Measurements from ENCODE around the gene FAM9C.
"Not testable (repeated sequence)": the region's sequence is repeated elsewhere in the genome, so short reads cannot be mapped to it uniquely, and the experiment has no call there.

Gene FAM9C

DNA sequence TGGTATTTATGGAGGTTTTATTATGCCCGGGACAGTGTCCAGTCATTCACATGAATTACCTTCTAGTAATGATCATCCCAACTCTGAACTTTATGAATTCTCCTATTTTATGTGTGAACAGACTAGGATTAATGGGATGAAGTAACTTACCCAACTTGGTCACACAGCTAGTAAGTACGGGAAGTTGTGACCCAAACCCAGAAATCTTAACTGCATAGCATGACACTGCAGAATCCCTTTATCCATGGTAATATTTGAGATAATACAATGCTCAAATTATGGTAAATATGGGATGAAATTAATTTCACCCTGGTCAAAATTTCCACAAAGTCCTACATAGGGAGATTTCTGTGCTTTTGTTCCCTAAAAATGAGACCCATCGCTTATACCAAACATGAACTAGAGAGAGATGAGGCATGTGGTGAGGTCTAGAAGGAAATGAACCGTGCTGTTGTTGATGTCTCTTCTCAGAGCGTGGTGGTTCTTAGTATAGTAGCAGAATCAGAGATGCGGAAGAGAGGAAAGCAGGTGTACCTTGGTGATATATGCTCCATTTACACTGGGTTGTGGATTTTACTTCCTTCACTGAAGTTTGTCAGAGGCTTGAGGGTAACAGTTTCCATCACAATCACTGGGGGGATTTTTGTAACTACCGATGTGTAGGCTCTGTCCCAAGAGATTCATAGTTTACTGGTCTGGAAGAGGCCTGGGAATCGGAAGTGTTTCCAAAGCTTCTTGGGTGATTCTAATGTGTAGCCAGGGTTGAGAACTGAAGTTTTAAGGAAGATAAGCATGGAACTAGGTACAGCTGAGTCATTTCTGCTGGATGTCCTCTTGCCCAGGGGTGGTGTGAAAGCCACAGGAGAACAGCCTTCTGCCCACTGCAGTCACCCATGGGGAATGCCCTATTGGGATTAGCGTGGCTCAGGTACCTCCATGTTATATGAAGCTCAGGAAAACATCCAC is 30.2 kb upstream of the FAM9C start:
- DNase-seq, result no peak

DNA sequence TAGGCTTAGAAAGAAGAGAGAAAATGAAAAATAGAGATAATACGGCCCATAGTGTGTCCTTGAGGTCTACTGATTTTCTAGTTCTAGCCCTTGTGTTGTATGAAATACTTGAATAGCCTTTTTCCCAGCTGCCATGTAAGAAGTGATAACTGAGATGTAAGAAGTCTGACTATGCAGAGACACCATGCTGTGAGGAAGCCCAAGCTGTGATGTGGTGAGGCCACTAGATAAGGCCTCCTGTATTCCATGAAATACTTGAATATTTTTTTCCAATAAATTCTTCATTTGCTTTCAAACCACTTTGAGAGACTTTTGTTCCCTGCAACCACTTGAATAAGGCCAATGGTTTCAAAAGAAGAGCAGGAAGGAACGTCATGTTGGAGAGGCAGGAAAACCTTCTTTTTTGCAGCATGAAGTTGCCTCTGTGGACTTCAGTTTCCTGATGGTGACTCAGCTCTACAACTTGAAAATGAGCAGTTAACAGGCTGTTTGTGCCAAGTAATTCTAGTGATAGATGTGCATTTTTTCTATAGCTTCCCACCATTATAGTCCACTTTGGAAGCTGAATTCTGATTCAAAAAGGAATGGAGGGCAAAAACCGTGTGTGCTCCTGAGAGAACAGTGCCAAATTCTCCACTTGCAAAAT is 25.5 kb upstream of the FAM9C start:
- DNase-seq, result no peak

DNA sequence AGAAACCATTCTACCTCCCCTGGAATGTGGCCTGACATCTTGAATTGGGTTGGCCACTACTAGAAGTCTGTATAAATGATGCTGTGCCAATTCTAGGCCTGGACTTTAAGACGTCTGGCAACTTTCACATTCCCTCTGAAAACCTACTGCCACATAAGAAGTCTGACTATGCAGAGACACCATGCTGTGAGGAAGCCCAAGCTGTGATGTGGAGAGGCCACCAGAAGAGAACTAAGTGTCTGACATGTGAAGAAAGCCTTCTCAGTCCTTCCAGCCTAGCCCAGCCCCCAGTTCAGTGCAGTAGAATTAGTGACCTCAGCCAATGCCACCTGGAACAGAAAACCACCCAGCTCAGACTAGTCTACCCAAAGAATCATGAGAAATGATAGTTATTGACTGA is 24.2 kb upstream of the FAM9C start:
- no peak for DNase-seq

DNA sequence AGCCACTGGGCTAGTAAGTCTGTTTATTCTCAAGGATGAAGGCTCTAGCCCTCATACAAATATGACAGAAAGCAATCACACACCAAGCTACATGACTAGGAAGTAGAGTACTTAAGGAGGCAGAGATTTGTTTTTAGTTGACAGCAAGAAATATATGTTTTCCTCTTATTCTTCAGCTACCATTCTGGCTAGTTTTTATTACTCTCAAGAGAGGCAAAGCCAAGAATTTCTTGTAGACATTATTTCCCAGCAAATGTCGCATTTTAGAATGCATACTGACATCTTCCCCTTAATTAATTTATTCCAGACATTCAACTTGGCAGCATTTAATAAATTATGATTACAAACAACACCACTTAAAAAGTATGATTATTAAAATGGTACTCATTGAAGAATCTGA is 23.4 kb upstream of the FAM9C start:
- no peak for DNase-seq

DNA sequence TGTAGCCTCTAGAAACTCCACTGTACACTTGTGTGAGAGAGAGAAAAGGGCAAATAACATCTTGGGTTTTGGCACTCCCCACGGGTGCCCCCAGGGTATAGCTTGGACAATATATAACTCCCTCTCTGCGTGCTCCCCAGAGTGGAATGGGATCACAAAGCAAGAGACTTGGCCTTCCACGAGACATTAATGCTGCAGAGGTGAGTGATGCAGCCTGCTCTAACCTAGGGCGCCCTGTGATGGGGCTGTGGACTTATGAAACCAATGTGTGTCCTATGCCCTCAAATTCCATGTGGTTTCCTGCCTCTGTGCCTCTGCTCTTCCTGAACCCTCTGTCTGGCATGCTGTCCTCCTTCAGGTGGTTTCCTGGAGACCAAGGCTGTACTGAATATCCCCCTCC is 22.0 kb upstream of the FAM9C start:
- no peak for DNase-seq

DNA sequence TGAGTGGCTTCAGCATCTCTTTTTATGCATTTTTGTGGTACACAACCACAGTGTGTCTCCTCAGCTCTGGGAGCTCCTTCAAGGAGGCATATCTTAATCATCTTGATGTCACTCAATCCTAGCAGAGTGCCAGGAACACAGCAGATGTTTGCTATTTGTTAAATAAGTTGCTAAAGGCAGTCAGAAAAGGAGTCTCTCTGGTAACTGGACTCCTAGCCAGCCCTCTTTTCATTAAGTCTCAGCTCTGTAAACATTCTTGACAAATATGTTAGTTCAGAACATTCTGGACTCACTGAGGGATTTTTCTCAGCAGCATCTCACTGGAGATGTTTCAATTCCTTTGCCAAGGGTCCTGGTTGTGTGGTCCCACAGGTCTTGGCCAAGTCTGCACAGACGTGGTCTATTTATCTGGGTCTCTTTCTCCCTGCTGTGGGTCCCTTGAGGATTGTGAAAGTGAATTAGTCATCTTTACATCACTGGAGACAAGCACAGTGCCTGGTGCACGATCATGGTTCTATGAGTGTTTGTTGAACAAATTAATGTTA is 20.3 kb upstream of the FAM9C start:
- no peak for DNase-seq

DNA sequence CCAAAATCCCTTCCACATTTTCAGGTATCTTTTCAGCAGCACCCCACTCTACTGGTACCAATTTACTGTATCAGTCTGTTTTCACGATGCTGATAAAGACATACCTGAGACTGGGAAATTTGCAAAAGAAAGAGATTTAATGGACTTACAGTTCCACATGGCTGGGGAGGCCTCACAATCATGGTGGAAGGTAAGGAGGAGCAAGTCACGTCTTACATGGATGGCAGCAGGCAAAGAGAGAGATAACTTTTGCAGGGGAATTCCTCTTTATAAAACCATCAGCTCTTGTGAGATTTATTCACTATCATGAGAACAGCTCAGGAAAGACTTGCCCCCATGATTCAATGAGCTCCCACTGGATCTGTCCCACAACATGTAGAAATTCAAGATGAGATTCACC is 18.7 kb upstream of the FAM9C start:
- DNase-seq, result not testable (repeated sequence)

DNA sequence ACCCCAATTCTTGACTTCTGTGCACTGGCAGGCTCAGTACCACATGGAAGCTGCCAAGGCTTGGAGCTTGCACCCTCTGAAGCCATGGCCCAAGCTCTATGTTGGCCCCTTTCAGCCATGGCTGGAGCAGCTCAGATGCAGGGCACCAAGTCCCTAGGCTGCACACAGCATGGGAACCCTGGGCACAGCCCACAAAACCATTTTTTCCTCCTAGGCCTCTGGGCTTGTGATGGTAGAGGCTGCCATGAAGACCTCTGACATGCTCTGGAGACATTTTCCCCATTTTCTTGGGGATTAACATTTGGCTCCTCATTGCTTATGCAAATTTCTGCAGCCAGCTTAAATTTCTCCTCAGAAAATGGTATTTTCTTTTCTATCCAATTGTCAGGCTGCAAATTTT is 17.9 kb upstream of the FAM9C start:
- not testable (repeated sequence) for DNase-seq

DNA sequence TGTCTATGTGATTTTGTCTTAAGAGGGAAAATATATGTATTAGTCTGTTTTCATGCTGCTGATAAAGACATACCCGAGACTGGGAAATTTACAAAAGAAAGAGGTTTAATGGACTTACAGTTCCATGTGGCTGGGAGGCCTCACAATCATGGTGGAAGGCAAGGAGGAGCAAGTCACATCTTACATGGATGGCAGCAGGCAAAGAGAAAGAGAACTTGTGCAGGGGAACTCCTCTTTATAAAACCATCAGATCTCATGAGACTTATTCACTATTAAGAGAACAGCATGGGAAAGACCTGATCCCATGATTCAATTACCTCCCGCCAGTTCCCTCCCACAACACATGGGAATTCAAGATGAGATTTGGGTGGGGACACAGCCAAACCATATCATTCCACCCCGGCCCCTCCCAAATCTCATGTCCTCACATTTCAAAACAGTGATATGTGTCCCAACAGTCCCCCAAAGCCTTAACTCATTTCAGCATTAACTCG is 16.8 kb upstream of the FAM9C start:
- not testable (repeated sequence) for DNase-seq

DNA sequence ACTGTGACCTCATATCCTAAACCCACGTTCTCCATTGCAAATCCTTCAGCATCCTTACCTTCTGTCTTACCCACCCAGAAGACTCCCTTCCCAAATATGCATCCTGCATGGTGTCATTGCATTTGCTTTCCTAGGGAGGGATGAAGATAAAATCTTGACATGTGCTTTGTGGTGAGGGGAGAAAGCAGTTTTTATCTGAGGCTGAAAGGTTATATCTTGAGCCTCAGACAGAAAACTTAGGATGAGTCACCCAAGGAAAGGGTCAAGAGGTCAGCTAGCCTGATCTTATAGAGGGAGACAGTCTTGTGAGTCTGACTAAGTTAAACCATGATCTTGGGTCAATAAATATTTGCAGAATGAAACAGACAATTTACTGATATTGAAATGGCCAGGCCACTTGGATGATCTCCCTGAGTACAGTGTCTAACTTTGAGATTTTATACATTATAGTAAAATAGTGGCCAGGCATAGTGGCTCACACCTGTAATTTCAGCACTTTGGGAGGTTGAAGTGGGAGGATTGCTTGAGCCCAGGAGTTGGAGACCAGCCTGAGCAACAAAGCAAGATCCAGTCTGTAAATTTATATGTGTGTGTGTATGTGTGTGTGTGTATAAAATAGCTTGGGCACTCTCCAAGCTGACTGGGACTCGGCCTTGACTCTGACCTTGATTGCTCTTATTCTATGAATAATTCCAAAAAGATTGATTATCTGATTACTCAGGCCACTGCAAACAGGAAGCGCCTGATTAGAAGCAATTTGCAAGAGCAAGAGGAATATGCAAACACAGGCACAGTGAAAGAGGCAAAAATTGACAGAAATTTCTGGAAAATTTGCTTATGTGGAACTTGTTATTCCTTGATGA is 15.4 kb upstream of the FAM9C start:
- peak; percentile 1 for DNase-seq

DNA sequence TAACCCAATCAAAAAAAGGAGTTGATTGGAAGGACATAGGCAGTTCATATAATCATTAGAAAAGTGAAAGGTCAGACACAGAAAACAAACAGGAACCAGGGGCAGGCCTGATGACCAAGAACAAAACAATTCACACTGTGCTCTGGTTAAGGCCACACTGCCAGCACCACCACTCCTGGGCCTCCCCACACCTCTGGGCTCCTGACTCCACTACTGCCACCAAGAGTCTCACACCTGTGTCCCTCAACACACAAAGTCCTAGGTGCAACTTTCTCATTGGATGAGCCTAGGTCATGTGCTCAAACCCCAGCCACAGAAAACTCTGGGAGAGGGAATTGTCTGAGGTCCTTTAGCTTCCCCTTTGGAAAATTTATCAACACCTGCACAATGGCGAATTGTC is 11.1 kb upstream of the FAM9C start:
- DNase-seq, result no peak

DNA sequence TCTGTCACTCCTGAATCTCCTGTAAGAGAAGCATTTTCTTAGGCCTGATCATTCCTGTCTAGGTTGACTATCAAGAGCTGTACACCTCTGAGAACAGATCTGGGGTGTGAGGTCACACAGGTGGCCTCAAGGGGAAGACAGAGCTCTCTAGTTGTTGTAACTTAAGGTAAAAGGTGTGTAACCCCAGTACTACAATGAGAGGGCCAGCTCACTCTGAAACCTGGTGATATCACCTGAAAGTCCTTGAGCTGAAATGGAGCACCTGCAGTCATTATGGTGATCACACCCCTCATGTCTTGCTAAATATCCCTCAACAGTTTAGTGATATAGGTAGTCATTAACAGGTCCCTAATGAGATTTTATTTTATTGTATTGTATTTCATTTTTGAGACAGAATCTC is 8.8 kb upstream of the FAM9C start:
- DNase-seq, result no peak

DNA sequence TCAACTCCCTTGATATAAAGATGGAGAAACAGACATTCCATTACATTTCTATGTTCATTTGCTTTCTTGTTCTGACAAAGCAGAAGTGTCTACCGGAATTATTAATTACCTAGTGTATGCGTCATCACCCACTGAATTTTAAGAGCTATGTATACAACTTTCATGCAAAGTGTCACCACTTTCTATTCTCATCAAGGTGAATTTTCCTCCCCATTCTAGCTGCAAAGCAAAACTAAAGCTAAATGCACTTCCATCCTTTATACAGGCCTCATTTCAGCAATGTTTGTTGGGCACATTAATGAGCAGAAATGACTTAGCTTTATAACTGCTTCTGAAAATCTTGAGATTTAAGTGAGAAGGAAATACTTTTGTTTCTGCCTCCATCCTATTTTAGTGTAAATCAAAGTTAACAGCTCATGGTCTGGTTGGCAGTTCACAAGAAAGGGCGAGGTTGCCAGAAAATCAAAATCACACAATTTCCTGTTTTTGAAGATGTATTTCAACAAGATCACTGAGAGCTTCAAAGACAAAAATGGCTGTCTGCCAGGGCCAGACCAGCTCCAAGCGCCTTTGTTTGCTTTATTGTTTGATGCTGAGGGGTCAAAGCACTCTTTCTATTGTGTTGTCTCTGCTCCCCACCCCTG is 7.2 kb upstream of the FAM9C start:
- no peak for DNase-seq

DNA sequence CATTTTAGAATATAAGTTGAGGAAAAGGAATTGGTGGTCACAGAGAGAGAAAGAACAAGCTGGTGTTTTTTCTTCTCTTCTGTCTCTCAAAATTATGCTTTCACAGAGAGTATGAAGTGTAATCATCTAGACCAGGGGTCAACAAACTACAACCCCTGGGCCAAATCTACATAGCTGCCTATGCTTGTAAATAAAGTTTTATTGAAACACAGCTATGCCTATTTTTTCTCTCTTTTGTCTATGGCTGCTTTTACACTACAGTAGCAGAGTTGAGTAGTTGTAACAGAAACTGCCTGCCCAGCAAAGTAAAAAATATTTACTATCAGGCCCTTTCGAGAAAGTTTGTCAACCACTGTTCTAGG is 6.7 kb upstream of the FAM9C start:
- no peak for DNase-seq

DNA sequence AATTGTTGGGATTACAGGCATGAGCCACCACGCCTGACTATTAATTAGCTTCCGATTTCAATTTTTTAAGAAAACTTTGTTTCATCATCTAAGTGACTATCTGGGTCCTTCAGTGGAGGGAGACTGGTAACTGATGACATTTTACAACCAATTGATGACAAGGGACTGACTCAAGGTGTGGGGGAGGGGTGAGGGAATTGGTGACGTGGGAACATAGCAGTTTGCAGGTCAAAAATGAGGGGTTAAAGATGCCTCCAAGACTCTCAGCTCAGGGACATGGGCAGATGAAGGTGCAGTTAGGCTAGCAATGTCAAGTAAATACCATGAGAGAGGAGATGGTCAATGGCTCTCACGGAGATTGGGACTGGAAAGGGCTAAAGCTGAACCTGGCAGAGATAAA is 5.7 kb upstream of the FAM9C start:
- no peak for DNase-seq

DNA sequence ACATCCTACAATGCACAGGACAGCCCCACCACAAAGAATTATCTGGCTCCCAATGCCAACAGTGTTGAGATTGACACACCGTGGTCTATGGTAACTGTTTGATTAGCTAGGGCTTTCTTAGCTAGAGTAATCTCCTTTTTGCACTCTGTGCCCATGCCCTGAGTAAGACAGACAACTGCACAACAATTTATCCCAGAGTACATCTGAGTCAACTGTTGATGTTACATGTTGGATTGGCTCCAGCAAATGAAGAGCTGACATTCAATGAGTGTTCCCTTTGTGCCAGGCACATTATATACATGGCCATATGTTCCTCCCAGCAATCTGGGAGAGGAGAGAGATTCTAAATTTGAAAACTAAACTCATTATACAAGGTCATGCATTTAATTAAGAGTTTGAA is 3.9 kb upstream of the FAM9C start:
- no peak for DNase-seq

DNA sequence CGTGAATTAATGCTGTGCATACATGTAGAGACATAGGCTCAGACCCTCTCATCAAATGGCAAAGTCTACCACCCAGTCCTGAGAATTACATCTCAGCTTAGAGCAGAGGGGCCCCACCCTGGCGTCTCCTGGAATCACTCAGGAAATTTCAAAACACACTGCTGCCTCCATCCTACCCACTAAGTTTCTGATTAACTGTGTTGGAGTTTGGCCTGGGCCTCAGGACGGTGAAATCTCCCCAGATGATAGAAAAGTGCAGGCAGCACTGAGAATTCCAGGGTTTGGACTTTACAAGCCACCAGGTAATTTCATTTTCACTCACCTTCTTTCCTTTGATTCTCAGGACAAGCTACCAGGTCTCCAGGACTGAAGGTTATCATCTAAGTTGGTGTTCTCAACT is 3.3 kb upstream of the FAM9C start:
- no peak for DNase-seq

DNA sequence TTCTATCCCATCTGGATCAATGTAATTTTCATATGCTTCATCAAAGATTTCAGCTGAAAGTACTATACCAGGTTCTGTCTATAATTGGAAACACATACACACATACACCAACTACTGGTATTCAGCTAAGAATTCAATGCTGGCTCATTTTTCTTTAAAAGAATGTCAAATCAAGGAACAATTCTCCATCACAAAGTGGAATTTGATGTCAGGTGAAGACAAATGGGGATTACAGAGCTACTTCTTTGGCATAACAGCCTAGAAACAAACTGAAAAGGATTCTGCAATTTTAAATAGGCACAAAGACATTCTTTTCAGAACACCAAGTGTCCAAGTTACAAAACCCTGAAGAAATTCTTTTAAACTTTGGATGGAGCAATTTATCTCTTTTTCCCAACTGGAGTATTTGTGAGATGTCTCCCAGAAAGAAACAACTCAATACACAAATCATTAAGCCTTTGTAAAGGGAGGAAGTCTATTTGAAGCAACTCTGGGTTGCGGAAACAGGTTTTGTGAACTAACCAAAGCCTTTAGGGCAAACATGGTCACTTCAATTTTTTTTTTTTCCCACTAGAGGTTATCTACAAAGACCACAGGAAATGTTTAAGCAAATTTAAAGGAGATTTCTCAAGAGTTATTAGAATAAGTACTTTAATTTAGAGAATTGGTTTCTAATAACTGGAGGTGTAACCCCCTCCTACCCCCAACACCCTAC is 1.9 kb upstream of the FAM9C start:
- DNase-seq, result no peak

DNA sequence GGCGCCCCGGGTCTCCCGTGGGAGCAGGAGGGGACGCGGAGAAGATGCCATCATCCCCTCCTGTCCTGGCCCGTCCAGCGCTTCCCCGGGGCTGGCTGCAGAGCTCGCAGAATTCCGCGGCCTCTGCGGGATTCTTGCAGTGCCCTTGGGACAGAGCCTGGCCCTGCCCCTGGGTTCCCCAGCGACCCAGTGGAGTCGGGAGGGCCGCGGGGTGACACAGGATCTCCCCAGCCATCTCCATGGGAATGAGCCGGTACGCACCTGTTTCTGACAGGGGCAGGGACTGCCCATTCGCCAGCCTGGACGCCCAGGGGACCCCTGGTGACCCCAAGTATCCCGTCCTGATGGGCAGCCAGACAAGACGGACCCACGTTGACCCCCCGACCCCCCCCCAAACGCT is 482 bp downstream of the FAM9C start:
- DNase-seq, result no peak

DNA sequence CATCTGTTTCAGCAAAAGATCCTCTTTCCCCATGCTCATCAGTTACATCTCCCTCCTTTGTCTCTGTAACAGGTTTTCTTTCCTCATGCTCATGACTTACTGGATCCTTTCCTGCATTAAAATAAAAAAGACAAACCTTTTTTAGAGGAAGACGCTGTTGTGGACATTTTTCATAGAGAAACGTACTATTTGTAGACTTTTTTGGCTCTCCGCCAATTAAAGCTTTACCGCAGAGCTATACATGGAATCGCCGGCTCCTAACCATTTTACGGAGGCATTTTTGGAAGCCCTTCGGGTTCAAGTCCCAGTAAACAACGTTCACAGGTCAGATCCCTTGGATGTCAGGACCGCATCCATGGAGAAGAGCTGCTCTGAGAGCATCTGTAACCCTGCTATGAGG is 1.3 kb downstream of the FAM9C start:
- no peak for DNase-seq

DNA sequence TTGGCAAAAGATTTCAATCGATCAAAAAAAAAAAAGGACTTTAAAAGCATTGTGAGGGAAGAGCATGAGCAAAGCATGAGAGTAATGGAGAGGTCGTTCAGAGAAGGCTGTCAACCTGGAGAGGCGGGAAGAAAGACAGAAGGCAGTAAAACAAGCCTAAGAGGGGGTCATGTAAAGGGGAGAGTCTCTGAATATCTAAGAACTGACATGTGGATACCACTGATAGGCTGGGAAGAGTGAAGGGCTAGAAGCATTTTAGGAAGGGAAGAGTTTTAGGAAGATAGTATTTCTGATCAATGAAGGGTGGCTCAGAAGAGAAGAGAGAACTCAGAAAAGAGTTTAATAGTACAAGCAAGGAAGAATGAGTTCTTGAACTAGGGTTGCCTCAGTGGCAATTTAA is 7.5 kb downstream of the FAM9C start:
- DNase-seq, result no peak

DNA sequence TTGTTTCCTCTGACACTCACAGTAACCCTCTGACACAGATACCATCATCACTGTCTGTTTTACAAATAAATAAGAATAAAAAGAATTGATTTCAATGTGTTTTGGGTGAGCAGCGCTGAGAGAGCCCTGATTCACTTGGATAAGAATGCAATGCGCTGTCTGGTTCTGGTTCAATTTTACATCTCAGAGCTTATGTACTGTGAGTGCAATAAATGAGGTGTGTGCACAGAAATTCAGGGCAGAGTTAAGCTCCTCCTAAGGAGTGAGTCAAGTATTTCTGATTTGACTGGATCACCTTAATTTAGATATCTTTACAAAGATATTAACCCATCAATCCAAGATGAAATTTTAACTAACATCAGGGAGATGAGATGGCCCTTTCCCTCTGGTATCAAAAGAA is 11.2 kb downstream of the FAM9C start:
- DNase-seq, result no peak

All from T1000 (cell line).